GM11168 (cell line): ENCODE measurements around the gene TBRG4.
"Not testable (repeated sequence)": the region's sequence is repeated elsewhere in the genome, so short reads cannot be mapped to it uniquely, and the experiment has no call there.

Experiments
- in situ Hi-C: fragments of 300-500 bp; cut with MboI; formaldehyde crosslinking; loops from one replicate; pipeline ENCODE4 v1.12.0; 2022; ENCODE audit warnings: low sequenced_read_pairs; ENCODE audit not compliant: unreplicated experiment

The TBRG4 gene

DNA sequence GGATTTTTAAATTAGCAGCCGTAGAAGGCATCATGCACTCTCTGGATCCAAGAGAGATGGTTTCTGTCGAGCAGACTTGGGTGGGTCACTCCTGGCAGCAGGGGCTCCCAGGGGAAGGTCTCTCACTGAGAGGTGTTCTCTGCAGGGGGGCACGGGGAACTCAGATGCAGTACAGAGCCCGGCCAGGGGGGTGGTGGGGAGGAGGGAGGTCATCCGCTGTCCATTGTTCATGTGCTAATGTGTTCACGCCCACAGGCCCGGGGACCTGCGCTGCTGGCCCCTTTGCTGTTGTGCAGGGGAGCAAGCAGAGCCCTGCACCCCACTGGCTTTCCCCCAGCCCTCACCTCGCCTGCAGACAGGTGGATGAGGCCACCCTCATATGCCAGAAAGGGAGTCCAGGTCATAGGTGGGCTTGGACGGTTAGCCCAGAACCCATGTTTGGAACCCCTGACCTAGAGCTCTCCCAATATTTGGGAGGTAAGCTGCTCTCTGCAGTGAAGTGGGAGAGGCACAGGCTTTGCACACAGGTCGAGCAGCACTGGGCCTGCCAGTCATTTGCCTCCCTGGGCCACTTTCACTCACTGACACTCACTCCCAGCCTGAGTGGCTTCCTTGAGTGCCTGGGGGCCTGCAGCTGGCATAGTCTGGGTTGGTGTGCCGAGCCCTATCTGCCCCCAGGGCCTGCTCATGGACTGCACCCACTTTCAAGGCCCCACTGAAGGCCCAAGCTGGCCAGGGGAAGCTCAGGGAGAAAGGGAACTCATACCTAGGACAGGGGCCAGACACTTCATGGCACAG, 12.6 kb upstream of the TBRG4 start:
- in situ Hi-C loops, result no loop called here

DNA sequence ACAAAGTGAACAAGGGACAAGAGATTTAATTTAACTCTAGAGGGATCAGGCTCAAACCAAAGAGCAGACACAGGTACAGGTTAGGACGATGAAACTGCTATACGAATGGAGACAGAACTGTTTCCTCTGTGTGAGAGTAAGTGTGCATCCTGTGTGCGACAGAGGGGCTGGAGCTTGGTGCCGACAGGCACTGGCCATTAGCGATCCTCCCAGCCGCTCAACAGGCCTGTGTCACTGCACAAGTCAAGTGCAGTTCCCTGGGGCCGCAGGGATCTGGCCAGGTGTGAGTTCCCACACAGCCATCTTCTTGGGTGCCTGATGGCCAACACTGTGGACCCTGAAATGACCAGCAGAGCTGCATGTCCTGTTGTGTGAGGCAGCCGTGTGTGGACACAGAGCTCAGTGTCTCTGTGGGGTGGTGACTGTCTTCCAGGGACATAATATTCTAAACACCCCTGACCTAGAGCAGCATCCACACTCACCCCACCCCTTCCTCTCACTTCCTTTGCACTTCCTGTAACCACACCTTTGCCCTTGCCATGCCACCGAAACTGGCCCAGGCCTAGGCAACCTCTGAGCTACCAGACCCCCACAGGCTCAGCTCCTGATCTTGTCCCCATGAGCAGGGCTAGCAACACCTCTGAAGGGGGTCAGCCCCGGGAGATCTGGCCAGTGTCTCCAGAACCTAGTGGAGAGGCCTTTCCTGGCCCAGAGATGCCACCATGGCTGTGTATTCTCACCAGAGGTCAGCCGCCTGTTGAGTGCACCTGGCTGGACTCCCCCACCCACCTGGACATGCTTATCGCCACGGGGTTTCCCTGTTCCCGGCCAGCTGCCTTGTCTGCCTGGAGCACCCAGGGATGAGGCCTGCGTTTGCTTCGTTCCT, 11.7 kb upstream of the TBRG4 start:
- in situ Hi-C loops, result no loop called here

DNA sequence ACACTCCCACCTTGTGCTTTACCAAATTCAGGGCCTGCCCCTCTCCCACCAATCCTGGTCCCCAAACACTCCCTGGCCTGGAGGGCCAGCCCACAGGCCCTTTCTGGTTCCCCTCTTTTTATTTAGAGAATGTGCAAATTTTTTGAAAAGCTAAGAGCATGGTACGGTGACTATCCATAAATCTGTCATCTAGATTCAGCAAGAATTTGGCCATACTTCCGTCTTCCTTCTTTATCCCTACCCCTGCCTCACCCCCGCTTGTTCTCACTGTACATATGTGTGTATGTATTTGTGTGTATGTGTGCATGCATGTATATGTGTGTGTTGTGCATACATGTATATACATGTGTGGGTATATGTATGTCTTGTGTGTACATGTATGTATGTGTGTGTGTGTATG, 8.1 kb upstream of the TBRG4 start:
- in situ Hi-C loops, result no loop called here

DNA sequence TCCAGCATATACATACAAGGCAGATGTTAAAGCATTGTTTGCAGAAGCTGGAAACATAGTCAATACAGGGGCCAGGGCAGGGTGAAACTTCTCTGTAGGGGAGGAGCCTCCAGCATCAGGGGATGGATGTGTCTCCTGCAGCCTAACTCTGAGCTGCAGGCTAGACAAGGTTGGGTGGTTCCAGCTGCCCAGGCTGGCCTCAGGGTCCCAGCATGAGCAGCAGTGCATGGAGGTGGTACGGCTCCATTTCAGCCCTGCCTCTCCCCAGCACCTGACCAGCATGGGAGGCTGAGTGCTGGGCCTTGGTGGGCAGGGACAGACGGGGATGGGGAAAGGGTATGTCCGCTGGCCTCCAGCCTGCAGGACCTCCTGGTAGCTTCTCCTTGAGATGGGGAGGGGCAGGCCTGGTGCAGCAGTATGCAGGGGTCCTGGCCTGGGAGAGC, 7.4 kb upstream of the TBRG4 start:
- in situ Hi-C loops, result no loop called here

- in situ Hi-C loops, result no loop called here
These were observed 6.8 kb upstream of the TBRG4 start for GRCh38 chr7:45118292-45118691.

- in situ Hi-C loops, result no loop called here
These were observed 6.1 kb upstream of the TBRG4 start for GRCh38 chr7:45117582-45117981.

DNA sequence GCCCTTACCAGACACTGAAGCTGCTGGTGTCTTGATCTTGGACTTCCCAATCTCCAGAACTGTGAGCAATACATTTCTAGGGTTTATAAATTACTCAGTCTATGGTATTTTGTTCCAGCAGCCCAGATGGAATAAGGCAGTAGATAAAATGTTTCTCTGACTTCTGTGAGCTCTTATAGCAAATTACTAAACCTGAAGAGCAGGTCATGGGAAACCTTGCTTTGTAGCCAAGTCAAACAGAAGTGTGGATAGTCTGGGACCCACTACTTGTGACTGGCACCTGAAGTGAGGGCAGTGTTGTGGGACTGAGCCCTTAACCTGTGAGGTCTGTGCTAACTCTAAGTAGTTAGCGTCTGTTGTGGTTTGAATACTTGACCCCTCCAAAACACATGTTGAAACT, 4.6 kb upstream of the TBRG4 start:
- in situ Hi-C loops, result no loop called here

- in situ Hi-C loops, result no loop called here
These were observed 3.4 kb upstream of the TBRG4 start for GRCh38 chr7:45114926-45115325.

DNA sequence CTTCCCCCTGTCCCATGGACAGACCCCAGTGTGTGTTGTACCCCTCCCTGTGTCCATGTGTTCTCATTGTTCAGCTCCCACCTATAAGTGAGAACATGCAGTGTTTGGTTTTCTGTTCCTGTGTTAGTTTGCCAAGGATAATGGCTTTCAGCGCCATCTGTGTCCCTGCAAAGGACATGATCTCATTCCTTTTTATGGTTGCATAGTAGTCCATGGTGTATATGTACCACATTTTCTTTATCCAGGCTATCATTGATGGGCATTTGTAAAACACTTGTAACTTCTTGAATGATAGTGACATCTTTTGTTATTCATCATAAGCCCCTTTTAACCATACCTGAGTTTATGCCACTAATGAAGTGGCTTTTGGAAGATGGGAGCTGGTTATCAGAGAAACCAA, 2.8 kb upstream of the TBRG4 start:
- in situ Hi-C loops, result not testable (repeated sequence)

DNA sequence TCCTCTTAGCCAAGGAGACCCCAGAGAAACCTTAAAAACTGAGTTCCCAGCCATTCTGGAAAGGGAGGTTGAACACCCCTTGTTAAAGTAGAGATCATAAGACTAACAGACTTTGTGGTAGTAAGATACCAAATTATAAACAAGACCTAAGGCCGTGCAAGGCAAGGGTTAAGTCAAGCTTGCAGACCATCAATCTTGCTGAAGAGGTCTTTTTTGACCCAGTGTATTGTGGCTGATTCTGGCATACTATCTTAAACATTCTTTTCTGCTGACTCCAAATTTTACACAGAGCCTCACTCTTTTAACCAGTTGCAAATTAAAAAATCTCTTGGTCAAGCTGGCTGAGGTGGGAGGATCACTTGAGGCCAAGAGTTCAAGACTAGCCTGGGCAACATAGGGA, 1.2 kb upstream of the TBRG4 start:
- in situ Hi-C loops, result no loop called here

DNA sequence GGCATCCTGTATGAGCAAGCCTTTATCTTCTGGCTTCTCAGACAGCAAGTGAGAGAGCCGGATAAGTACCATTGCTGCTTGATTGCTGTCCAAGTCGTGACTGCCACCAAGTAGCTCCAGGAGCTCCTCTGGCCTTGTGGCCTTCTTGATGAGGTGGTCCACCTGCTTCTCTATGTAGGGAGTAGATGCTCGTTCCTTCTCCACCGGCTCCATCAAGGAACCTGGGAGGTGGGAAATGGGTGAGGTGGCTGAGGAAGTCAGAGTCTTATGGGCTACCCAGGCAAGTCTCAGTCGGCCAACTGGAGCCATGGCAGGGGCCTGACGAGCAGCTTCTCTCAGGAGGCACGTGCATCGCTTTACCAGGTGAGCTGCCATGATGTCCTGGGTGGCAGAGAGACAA, 2.6 kb downstream of the TBRG4 start:
- in situ Hi-C loops, result no loop called here

GRCh38 chr7:45107356-45107755, 4.1 kb downstream of the TBRG4 start:
- in situ Hi-C loops, result no loop called here

- in situ Hi-C loops, result no loop called here
These were observed 4.7 kb downstream of the TBRG4 start for GRCh38 chr7:45106820-45107219.

DNA sequence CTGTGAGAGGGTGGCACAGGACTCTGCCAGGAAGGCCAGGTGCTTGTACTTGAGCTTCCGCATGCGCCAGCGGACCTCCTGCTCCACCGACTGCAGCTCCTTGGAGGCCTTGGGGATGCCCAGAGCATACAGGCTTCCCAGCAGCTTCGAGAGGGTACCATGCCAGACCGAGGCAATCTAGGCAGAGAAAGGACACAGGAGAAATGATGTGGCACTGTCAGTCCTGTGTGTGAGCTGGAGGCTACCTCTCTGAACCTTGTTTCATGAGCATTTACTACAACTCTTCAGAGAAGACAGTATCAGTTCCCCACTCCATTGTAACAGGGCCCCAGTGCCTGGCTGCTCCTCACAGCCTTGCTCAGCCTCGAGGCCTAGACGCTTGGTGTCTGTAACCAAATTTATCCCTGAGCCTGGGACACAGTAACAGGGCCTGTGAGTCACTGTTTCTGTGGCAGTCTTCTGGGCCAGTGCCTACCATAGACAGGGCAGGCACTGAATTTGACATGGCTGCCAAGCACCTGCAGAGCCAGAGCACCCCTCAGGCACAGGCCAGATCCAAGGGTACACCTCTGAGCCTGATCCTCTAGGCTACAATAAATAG, 5.8 kb downstream of the TBRG4 start:
- in situ Hi-C loops, result no loop called here

DNA sequence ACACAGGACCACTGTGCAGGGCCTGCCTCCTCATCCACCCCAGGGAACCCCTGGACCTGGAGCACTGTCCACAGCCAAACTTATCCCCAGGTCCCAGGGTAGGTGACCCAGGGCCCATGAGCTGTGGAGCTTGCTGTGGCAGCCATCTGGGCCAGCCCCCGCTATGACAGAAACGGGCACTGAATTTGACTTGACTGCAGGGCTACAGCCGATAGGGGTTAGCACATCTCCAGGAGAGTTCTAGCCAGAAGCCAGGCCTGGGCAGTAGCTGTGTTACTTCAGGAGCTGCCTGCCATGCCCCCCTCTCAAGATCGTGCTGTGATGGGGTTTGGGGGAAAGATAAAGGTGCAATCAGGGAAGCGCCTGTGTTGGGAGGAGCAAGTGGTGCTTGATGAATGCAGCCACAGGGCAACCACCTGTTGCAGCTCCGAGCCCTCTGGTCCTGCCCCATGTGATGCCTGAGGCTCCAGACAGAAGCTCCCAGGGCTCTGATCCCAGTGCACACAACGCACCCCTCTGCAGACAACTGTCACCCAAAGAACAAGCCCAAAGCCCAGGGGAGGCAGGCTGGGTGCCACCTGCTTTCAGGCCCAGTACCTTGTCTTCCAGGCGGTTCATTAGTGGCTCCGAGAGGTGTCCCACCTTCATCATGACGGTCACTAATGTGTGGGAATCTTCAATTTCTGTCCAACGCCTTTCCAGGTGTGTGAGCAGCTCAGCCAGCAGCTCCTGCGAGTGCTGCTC, 6.5 kb downstream of the TBRG4 start:
- in situ Hi-C loops, result no loop called here

DNA sequence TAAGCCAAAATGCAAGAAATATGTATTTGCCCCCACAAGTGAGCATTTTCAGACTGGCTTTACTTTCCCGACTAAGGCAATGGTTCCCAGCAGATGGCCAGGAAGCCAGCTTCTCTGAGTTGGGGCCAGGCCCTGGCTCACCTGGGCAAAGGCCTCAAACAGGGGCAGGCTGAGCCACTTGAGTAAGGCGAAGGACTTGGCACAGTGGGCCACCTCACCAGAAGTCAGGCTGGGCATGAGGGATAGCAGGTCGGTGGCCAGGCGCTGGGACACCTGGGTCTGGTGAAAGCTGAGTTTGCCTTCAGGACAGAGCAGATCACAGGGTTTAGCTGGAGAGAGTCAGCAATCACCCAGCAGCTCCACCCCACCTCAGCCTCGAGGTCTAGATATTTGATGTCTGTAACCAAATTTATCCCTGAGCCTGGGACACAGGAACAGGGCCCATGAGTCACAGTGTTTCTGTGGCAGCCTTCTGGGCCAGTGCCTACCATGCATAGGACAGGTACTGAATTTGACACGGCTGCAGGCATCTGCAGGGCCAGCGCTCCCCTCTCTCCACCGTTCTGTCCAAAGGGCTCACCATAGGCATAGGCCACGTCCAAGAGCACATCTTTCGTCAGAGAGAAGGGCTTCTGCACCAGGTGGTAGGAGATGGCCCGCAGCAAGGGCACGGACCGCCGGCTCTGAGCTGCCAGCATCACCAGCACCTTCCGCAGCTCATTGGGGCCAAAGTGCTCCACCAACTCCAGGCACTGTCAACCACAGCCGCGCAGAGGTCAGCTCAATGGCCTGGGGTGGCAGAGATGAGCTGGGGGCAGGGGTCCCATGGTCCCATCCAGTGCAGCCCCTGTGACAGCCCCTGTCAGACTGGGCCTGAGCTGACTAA, 7.3 kb downstream of the TBRG4 start:
- in situ Hi-C loops, result no loop called here

DNA sequence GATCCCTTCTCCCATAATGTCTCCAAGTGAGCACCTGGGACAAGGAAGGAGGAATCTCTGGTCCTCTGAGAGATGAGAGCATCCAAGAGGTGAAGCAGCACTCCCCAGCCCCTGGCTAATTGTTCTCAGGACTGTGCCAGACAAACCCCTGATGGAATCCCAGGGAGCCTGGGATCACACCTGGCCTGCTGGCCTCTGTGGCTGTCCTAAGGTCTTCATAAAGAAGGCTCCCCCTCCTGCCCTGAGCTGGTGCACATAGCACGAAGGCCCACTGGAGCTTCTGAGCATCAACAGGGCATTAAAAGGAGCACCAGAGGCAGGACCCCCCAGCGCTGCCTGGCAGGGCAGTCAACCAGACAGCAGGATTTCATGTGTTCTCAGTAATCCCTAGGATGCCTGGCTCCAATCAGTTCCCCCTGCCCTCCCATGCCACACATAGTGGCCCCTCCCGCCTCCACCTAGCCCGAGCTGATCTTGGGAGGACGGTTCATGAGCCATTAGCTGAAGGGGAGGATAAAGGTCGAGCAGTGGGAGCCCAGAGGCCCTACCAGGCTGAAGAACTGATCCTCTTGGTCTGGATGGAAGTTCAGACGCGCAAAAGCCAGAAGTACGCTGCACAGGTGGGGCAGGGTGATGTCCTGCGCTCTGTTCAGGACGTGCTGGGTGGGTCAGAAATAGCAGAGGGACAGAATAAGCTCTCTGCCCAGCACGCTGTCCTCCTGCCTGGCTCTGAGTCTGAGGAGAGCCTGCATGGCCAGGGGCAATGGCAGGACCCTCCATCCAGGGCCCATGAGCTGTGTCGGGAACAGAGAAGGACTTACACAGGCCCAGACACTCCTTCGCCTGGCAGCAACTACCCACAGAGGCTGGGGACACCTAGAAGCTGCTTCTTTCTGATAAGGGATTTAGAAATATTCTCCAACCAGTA, 8.4 kb downstream of the TBRG4 start:
- in situ Hi-C loops, result no loop called here

GRCh38 chr7:45101748-45102147, 9.7 kb downstream of the TBRG4 start:
- in situ Hi-C loops, result no loop called here
